H1 (cell line): ENCODE data around the gene KCNE1.
"Not testable (repeated sequence)": the region's sequence is repeated elsewhere in the genome, so short reads cannot be mapped to it uniquely, and the experiment has no call there.

Experiments used
- CTCF ChIP-seq, 3 experiments: IDR thresholded peaks; 1 replicate in 2 of 3; 2 replicates in 1 of 3; pipeline versions ENCODE4 v1.5.1 to v1.6.1; 2011; ENCODE audit warnings: low read length in 3 of 3, mild to moderate bottlenecking in 3 of 3, inconsistent platforms in 2 of 3, low read depth in 1 of 3, moderate library complexity in 1 of 3; ENCODE audit not compliant: insufficient read depth in 1 of 3; ENCODE audit errors: control extremely low read depth in 1 of 3
- JUN ChIP-seq: IDR thresholded peaks from 2 replicates; pipeline ENCODE4 v1.6.1; 2011; ENCODE audit warnings: low read depth, mild to moderate bottlenecking, improper control_type of control experiment, low read length
- JUND ChIP-seq: IDR thresholded peaks from 2 replicates; pipeline ENCODE4 v1.6.1; 2011; ENCODE audit warnings: mild to moderate bottlenecking, improper control_type of control experiment, low read length
- MAX ChIP-seq: IDR thresholded peaks from 2 replicates; pipeline ENCODE4 v1.6.1; 2012; ENCODE audit warnings: inconsistent platforms
- POLR2A ChIP-seq, 2 experiments: IDR thresholded peaks; 1 replicate in 1 of 2; 2 replicates in 1 of 2; pipeline ENCODE4 v1.6.1; 2011; ENCODE audit warnings: low read depth in 2 of 2, low read length in 2 of 2, mild to moderate bottlenecking in 2 of 2; ENCODE audit errors: control extremely low read depth in 1 of 2
- RNF2 ChIP-seq: fragments of 200-900, 300-1000 bp; sonication (generic); IDR thresholded peaks from 2 replicates; pipeline ENCODE4 v1.7.1; 2016; ENCODE audit warnings: borderline replicate concordance, low read depth, mild to moderate bottlenecking, antibody characterized with exemption, low read length; ENCODE audit not compliant: poor library complexity, severe bottlenecking; ENCODE audit errors: missing control alignments
- SIRT6 ChIP-seq: IDR thresholded peaks from one replicate; pipeline ENCODE4 v1.7.1; 2012; ENCODE audit warnings: low read length, inconsistent platforms
- SP4 ChIP-seq: IDR thresholded peaks from 2 replicates; pipeline ENCODE4 v1.6.1; 2012; ENCODE audit warnings: low read length, inconsistent platforms
- SUZ12 ChIP-seq: fragments of 200-600 bp; sonication (generic); IDR thresholded peaks from 2 replicates; pipeline ENCODE4 v1.6.1; 2012; ENCODE audit warnings: mild to moderate bottlenecking, inconsistent platforms, low read length, moderate library complexity, mixed read lengths
- TAF1 ChIP-seq: IDR thresholded peaks from 2 replicates; pipeline ENCODE4 v1.6.1; 2011; ENCODE audit warnings: mild to moderate bottlenecking, low read depth, low read length
- YY1 ChIP-seq: IDR thresholded peaks from 2 replicates; pipeline ENCODE4 v1.6.1; 2011; ENCODE audit warnings: low read depth, mild to moderate bottlenecking, low read length

- TF ChIP-seq CTCF (IDR thresholded peaks at IDR 0.05; ENCODE audit: control extremely low read depth in 1 of 3, insufficient read depth in 1 of 3, low read depth in 1 of 3, low read length in 3 of 3); TAF1; JUND; SUZ12; MAX; RNF2; SP4; YY1; SIRT6; JUN; POLR2A (IDR thresholded peaks at IDR 0.05; ENCODE audit: control extremely low read depth in 1 of 2, low read depth in 2 of 2, low read length in 2 of 2): not testable (repeated sequence)
Observed at GRCh38 chr21:34455628-34456027, 56.4 kb downstream of the KCNE1 start.
